Nephron progenitor cell (in vitro differentiated cells): Measurements from ENCODE around the gene LPCAT1.
A peak's percentile ranks its signal among the peaks of the same experiment; 100 is the strongest.

ENCODE experiments used
- DNase-seq: peaks from one replicate; pipeline ENCODE4 v3.0.0; 2021
- H3K27ac Mint-ChIP-seq: 2 replicates; pipeline ENCODE4 v1.8.0; 2021; ENCODE audit warnings: mild to moderate bottlenecking, moderate library complexity, mixed read lengths
- H3K27me3 Mint-ChIP-seq: 2 replicates; pipeline ENCODE4 v1.8.0; 2021; ENCODE audit warnings: mild to moderate bottlenecking, low read depth, mixed read lengths; ENCODE audit not compliant: poor library complexity
- H3K36me3 Mint-ChIP-seq: 2 replicates; pipeline ENCODE4 v1.8.0; 2021; ENCODE audit warnings: low read depth, mixed read lengths
- H3K4me1 Mint-ChIP-seq: 2 replicates; pipeline ENCODE4 v1.8.0; 2021; ENCODE audit warnings: mixed read lengths
- H3K4me3 Mint-ChIP-seq: 2 replicates; pipeline ENCODE4 v1.8.0; 2021; ENCODE audit warnings: mild to moderate bottlenecking, moderate library complexity, mixed read lengths
- H3K9me3 Mint-ChIP-seq: 2 replicates; pipeline ENCODE4 v1.8.0; 2021; ENCODE audit warnings: mild to moderate bottlenecking, moderate library complexity, mixed read lengths
- CTCF ChIP-seq: fragments of 200-600 bp; sonication (generic); IDR thresholded peaks from 2 replicates; pipeline ENCODE4 v1.5.0; 2021; ENCODE audit warnings: antibody characterized with exemption

The LPCAT1 gene

GRCh38 chr5:1474866-1475543 lies 48.8 kb downstream of the LPCAT1 start:
- DNase-seq: no peak
- H3K9me3 Mint-ChIP-seq: no peaks in the 10 kb centered on the region
- no peak overlapping the region for H3K27ac Mint-ChIP-seq
- no peaks in the 10 kb centered on the region for H3K4me1 Mint-ChIP-seq
- no peak for TF ChIP-seq CTCF
- no peak overlapping the region for H3K4me3 Mint-ChIP-seq
- peaks cover 6% of the 10 kb centered on the region for H3K27me3 Mint-ChIP-seq
- peaks cover 23% of the 10 kb centered on the region for H3K36me3 Mint-ChIP-seq

- Mint-ChIP-seq H3K27ac (no peak overlapping the region), H3K9me3 (no peaks in the 10 kb centered on the region), H3K4me1 (no peaks in the 10 kb centered on the region), H3K36me3 (peaks cover 23% of the 10 kb centered on the region), H3K4me3 (no peak overlapping the region), H3K27me3 (peaks cover 6% of the 10 kb centered on the region)
- TF ChIP-seq CTCF: no peak
- no peak for DNase-seq
These were observed 49.4 kb downstream of the LPCAT1 start for GRCh38 chr5:1474183-1474839.

GRCh38 chr5:1473746-1474145 lies 50.0 kb downstream of the LPCAT1 start:
- Mint-ChIP-seq H3K4me3 (no peak overlapping the region), H3K27me3 (peaks cover 6% of the 10 kb centered on the region), H3K27ac (peak overlapping the region; percentile 93), H3K36me3 (peaks cover 23% of the 10 kb centered on the region), H3K9me3 (no peaks in the 10 kb centered on the region), H3K4me1 (no peaks in the 10 kb centered on the region)
- TF ChIP-seq CTCF: no peak
- DNase-seq: no peak

- Mint-ChIP-seq H3K4me1 (no peaks in the 10 kb centered on the region), H3K36me3 (peaks cover 28% of the 10 kb centered on the region), H3K27me3 (peaks cover 6% of the 10 kb centered on the region), H3K27ac (peak overlapping the region; percentile 93), H3K4me3 (no peak overlapping the region), H3K9me3 (no peaks in the 10 kb centered on the region)
- no peak for TF ChIP-seq CTCF
- no peak for DNase-seq
These were observed 50.7 kb downstream of the LPCAT1 start for GRCh38 chr5:1472964-1473628.

- no peak for DNase-seq
- TF ChIP-seq CTCF: no peak
- no peak overlapping the region for H3K27ac Mint-ChIP-seq
- H3K9me3 Mint-ChIP-seq: no peaks in the 10 kb centered on the region
- H3K4me3 Mint-ChIP-seq: no peak overlapping the region
- H3K4me1 Mint-ChIP-seq: no peaks in the 10 kb centered on the region
- H3K27me3 Mint-ChIP-seq: peaks cover 6% of the 10 kb centered on the region
- H3K36me3 Mint-ChIP-seq: peaks cover 30% of the 10 kb centered on the region
These were observed 51.5 kb downstream of the LPCAT1 start for GRCh38 chr5:1471997-1472963.
